CD4-positive, alpha-beta T cell (primary cell): ENCODE data around the gene TSPAN9. TPM values are rescaled to one million over a fixed set of nuclear protein-coding genes. Genes with fewer than 3 reads are reported as not detected.

ENCODE experiments used
- ATAC-seq: fragments of 200-7000 bp; cut with Tn5 transposase; one replicate; pipeline ENCODE4 v1.10.0; 2022; ENCODE audit warnings: mild to moderate bottlenecking; ENCODE audit not compliant: poor library complexity
- CTCF ChIA-PET: fragments of 350-600 bp; sonication (Branson Sonifier 250); formaldehyde crosslinking; loops from one replicate; lab custom pipeline; 2021; ENCODE audit warnings: antibody characterized with exemption, inconsistent platforms; lab: Charles Lee
- POLR2A ChIA-PET: fragments of 350-600 bp; sonication (Branson Sonifier 250); formaldehyde crosslinking; loops from one replicate; lab custom pipeline; 2021; ENCODE audit warnings: antibody characterized with exemption, inconsistent platforms; lab: Charles Lee
- DNase-seq, 14 experiments: peaks; one replicate each; pipeline ENCODE4 v3.0.0-alpha.2; 2013 to 2020; ENCODE audit warnings: mixed read lengths in 2 of 14
- H3K27ac ChIP-seq, 2 donors: one replicate each; pipeline versions ENCODE4 v1.5.1 to v1.7.0; 2013; ENCODE audit warnings: low read length in 2 of 2, low read depth in 1 of 2, mild to moderate bottlenecking in 1 of 2
- H3K27me3 ChIP-seq, 2 experiments: 1 replicate in 1 of 2; 2 replicates in 1 of 2; pipeline versions ENCODE4 v1.6.1 to v1.7.0; 2013; ENCODE audit warnings: low read length in 2 of 2, control low read depth in 1 of 2, mild to moderate bottlenecking in 1 of 2, moderate library complexity in 1 of 2; ENCODE audit not compliant: insufficient read depth in 2 of 2, control insufficient read depth in 1 of 2
- H3K36me3 ChIP-seq: one replicate; pipeline ENCODE4 v1.6.1; 2013; ENCODE audit warnings: low read length, control low read depth; ENCODE audit not compliant: insufficient read depth
- H3K4me1 ChIP-seq: one replicate; pipeline ENCODE4 v1.6.1; 2013; ENCODE audit warnings: low read length, control low read depth; ENCODE audit not compliant: insufficient read depth
- H3K4me3 ChIP-seq: one replicate; pipeline ENCODE4 v1.5.1; 2013; ENCODE audit warnings: mild to moderate bottlenecking, low read length, moderate library complexity
- H3K9me3 ChIP-seq, 2 experiments: 1 replicate in 1 of 2; 2 replicates in 1 of 2; pipeline versions ENCODE4 v1.6.1 to v1.7.0; 2013; ENCODE audit warnings: low read length in 2 of 2, mild to moderate bottlenecking in 2 of 2, control low read depth in 1 of 2, moderate library complexity in 1 of 2; ENCODE audit not compliant: control insufficient read depth in 1 of 2, insufficient read depth in 1 of 2
- H3K27ac Mint-ChIP-seq: one replicate; pipeline ENCODE4 v1.8.0; 2020; ENCODE audit warnings: mixed read lengths
- H3K27me3 Mint-ChIP-seq: one replicate; pipeline ENCODE4 v1.8.0; 2021; ENCODE audit warnings: mixed read lengths
- H3K36me3 Mint-ChIP-seq: one replicate; pipeline ENCODE4 v1.8.0; 2021; ENCODE audit warnings: low read depth, mixed read lengths
- H3K4me1 Mint-ChIP-seq: one replicate; pipeline ENCODE4 v1.8.0; 2021; ENCODE audit warnings: low read depth, mixed read lengths
- H3K4me3 Mint-ChIP-seq: one replicate; pipeline ENCODE4 v1.8.0; 2020; ENCODE audit warnings: mild to moderate bottlenecking, mixed read lengths
- H3K9me3 Mint-ChIP-seq: one replicate; pipeline ENCODE4 v1.8.0; 2020; ENCODE audit warnings: mixed read lengths
- CTCF ChIP-seq: fragments of 200-600 bp; IDR thresholded peaks from one replicate; pipeline ENCODE4 v1.8.0; 2022; ENCODE audit warnings: antibody characterized with exemption, mild to moderate bottlenecking
- intact Hi-C, 2 experiments: fragments of 100-400 bp; cut with DNase I in 1 of 2; cut with micrococcal nuclease in 1 of 2; formaldehyde crosslinking; loops; one replicate each; pipeline versions ENCODE4 v1.15.1 to v1.9.0; 2023 to 2025; cut with DNase I, micrococcal nuclease
- total RNA-seq, 174 experiments: library from RNA in 2 of 174; stranded (reverse) in 2 of 174; gene quantifications; one replicate each; pipeline ENCODE4 v1.2.3 and lab custom pipeline; 2021 to 2026

TSPAN9 gene
- total RNA-seq, 2 experiments from 2014 or later: 0.82 to 1.3 TPM

- no peak for TF ChIP-seq CTCF
- Histone ChIP-seq H3K27me3 (peaks cover 0 to 4% of the 10 kb centered on the region in 2 experiments), H3K4me3 (no peak overlapping the region), H3K4me1 (no peaks in the 10 kb centered on the region), H3K9me3 (peaks cover 0 to 3% of the 10 kb centered on the region in 2 experiments), H3K36me3 (no peaks in the 10 kb centered on the region), H3K27ac (no peak overlapping the region)
- intact Hi-C loops: no loop called here
- POLR2A ChIA-PET: no interaction called here
- Mint-ChIP-seq H3K9me3 (no peaks in the 10 kb centered on the region), H3K27ac (no peak overlapping the region), H3K4me1 (no peaks in the 10 kb centered on the region), H3K27me3 (peaks cover 15% of the 10 kb centered on the region), H3K4me3 (no peak overlapping the region), H3K36me3 (no peaks in the 10 kb centered on the region)
- CTCF ChIA-PET: no interaction called here
- ATAC-seq (no peak), DNase-seq (no peak)
Observed at GRCh38 chr12:3332188-3332587, 255.0 kb downstream of the TSPAN9 start.

- intact Hi-C loops: no loop called here
- H3K4me3 Mint-ChIP-seq: no peak overlapping the region
- H3K9me3 Mint-ChIP-seq: no peaks in the 10 kb centered on the region
- peaks cover 15% of the 10 kb centered on the region for H3K27me3 Mint-ChIP-seq
- no peak overlapping the region for H3K27ac Mint-ChIP-seq
- H3K4me3 ChIP-seq: no peak overlapping the region
- H3K27ac ChIP-seq: no peak overlapping the region
- H3K4me1 Mint-ChIP-seq: no peaks in the 10 kb centered on the region
- no peak for DNase-seq
- CTCF ChIA-PET: interaction anchor here (1.1 kb wide), 1 partner anchor 33 kb away, joined by 3 read pairs; no protein-coding TSS in a partner anchor
- H3K4me1 ChIP-seq: no peaks in the 10 kb centered on the region
- POLR2A ChIA-PET: no interaction called here
- H3K9me3 ChIP-seq: peaks cover 0 to 3% of the 10 kb centered on the region in 2 experiments
- peaks cover 0 to 4% of the 10 kb centered on the region in 2 experiments for H3K27me3 ChIP-seq
- no peaks in the 10 kb centered on the region for H3K36me3 Mint-ChIP-seq
- TF ChIP-seq CTCF: no peak
- ATAC-seq: no peak
- no peaks in the 10 kb centered on the region for H3K36me3 ChIP-seq
Observed at GRCh38 chr12:3333583-3333982, 256.4 kb downstream of the TSPAN9 start.

GRCh38 chr12:3333991-3334391, 256.8 kb downstream of the TSPAN9 start:
- Mint-ChIP-seq H3K9me3 (no peaks in the 10 kb centered on the region), H3K36me3 (no peaks in the 10 kb centered on the region), H3K27ac (no peak overlapping the region), H3K4me1 (no peaks in the 10 kb centered on the region), H3K4me3 (no peak overlapping the region), H3K27me3 (peaks cover 15% of the 10 kb centered on the region)
- Histone ChIP-seq H3K4me1 (no peaks in the 10 kb centered on the region), H3K9me3 (peaks cover 0 to 3% of the 10 kb centered on the region in 2 experiments), H3K36me3 (no peaks in the 10 kb centered on the region), H3K4me3 (no peak overlapping the region), H3K27me3 (peaks cover 0 to 4% of the 10 kb centered on the region in 2 experiments), H3K27ac (no peak overlapping the region)
- TF ChIP-seq CTCF: no peak
- POLR2A ChIA-PET: no interaction called here
- DNase-seq (no peak), ATAC-seq (no peak)
- CTCF ChIA-PET: interaction anchor here (1.1 kb wide), 1 partner anchor 34 kb away, joined by 3 read pairs; no protein-coding TSS in a partner anchor
- intact Hi-C loops: no loop called here
